ENCODE data around the gene SUGP2. TPM values are rescaled to one million over a fixed set of nuclear protein-coding genes. Genes with fewer than 3 reads are reported as not detected.

The SUGP2 gene
- polyA plus RNA-seq, 3 donors, result 7.6 to 143 (median 8.2) TPM

- WGBS (ENCODE audit: insufficient coverage), result 100% methylated on average over 1 of the region's 4 CpGs
- Histone ChIP-seq H3K36me3 (replicated peaks in 1 of 2; ENCODE audit: control insufficient read depth in 1 of 2, insufficient read depth in 2 of 2, low read length in 2 of 2) (peaks cover 67 to 88% of the 10 kb centered on the region in 2 donors), H3K4me2 (replicated peaks; ENCODE audit: extremely low read depth, low read length, poor library complexity, severe bottlenecking) (no peak overlapping the region), H3K79me2 (ENCODE audit: insufficient read depth, low read length) (peaks cover 98% of the 10 kb centered on the region), H4K20me1 (ENCODE audit: insufficient read depth, low read length) (peaks cover 46% of the 10 kb centered on the region), H3K27me3 (ENCODE audit: control insufficient read depth in 2 of 2, insufficient read depth in 2 of 2, low read length in 2 of 2) (no peaks in the 10 kb centered on the region), H3K27ac (ENCODE audit: low read depth in 1 of 2, low read length in 2 of 2) (no peak overlapping the region), H3K9ac (ENCODE audit: insufficient read depth, low read length, poor library complexity, severe bottlenecking) (no peak overlapping the region), H2AFZ (ENCODE audit: insufficient read depth, low read depth, low read length, poor library complexity, severe bottlenecking) (no peak overlapping the region), H3K9me3 (replicated peaks in 1 of 2; ENCODE audit: control insufficient read depth in 1 of 2, insufficient read depth in 1 of 2, low read length in 2 of 2) (no peaks in the 10 kb centered on the region), H3K4me3 (replicated peaks in 1 of 3; ENCODE audit: low read depth in 2 of 3, low read length in 3 of 3) (no peak overlapping the region), H3K4me1 (ENCODE audit: control insufficient read depth in 1 of 2, insufficient read depth in 2 of 2, low read length in 2 of 2) (no peaks in the 10 kb centered on the region)
- intact Hi-C loops (cut with micrococcal nuclease), result no loop called here
- Mint-ChIP-seq H3K27me3 (ENCODE audit: low read depth in 3 of 3) (no peaks in the 10 kb centered on the region), H3K4me3 (no peak overlapping the region), H3K9me3 (peaks cover 0 to 1% (median 0%) of the 10 kb centered on the region in 7 donors), H3K36me3 (peaks cover 70 to 86% of the 10 kb centered on the region in 2 donors), H3K4me1 (peaks cover 4% of the 10 kb centered on the region), H3K27ac (peak overlapping the region in 3 of 7 donors; percentile 45 to 67 (median 59))
- TF ChIP-seq, protein P1, sequence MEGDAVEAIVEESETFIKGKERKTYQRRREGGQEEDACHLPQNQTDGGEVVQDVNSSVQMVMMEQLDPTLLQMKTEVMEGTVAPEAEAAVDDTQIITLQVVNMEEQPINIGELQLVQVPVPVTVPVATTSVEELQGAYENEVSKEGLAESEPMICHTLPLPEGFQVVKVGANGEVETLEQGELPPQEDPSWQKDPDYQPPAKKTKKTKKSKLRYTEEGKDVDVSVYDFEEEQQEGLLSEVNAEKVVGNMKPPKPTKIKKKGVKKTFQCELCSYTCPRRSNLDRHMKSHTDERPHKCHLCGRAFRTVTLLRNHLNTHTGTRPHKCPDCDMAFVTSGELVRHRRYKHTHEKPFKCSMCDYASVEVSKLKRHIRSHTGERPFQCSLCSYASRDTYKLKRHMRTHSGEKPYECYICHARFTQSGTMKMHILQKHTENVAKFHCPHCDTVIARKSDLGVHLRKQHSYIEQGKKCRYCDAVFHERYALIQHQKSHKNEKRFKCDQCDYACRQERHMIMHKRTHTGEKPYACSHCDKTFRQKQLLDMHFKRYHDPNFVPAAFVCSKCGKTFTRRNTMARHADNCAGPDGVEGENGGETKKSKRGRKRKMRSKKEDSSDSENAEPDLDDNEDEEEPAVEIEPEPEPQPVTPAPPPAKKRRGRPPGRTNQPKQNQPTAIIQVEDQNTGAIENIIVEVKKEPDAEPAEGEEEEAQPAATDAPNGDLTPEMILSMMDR (IDR thresholded peaks at IDR 0.05), result no peak
- DNase-seq, result no peak
Measured at GRCh38 chr19:19022380-19022961, 10.8 kb downstream of the SUGP2 start.

DNA sequence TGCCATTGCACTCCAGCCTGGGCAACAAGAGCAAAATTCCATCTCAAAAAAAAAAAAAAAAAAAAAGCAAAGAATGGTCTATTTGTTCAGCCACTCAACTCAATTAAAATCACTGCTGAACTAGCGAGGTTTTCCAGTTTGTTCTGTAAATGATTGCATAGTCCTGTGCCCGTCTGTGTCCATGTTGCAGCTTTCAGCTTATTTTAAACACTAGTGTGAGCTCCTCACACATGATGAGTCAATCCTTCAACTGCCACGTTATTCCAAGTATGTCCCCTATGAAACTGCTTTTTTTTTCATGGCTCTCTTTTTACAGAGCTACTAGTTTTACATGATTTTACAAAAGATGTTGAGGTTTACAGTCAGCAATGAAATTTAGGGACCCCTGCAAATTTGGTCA lies 12.2 kb downstream of the SUGP2 start:
- peaks cover 69 to 86% of the 10 kb centered on the region in 2 donors for H3K36me3 Mint-ChIP-seq
- Histone ChIP-seq H3K79me2 (ENCODE audit: insufficient read depth, low read length) (peaks cover 98% of the 10 kb centered on the region), H3K9me3 (replicated peaks in 1 of 2; ENCODE audit: control insufficient read depth in 1 of 2, insufficient read depth in 1 of 2, low read length in 2 of 2) (no peaks in the 10 kb centered on the region)

More for the DNA sequence above, 12.2 kb downstream of the SUGP2 start:
- Histone ChIP-seq H3K4me1 (ENCODE audit: control insufficient read depth in 1 of 2, insufficient read depth in 2 of 2, low read length in 2 of 2) (no peaks in the 10 kb centered on the region), H4K20me1 (ENCODE audit: insufficient read depth, low read length) (peaks cover 39% of the 10 kb centered on the region), H3K36me3 (replicated peaks in 1 of 2; ENCODE audit: control insufficient read depth in 1 of 2, insufficient read depth in 2 of 2, low read length in 2 of 2) (peaks cover 69 to 88% of the 10 kb centered on the region in 2 donors), H3K27ac (ENCODE audit: low read depth in 1 of 2, low read length in 2 of 2) (no peak overlapping the region), H3K4me3 (replicated peaks in 1 of 3; ENCODE audit: low read depth in 2 of 3, low read length in 3 of 3) (no peak overlapping the region), H2AFZ (ENCODE audit: insufficient read depth, low read depth, low read length, poor library complexity, severe bottlenecking) (no peak overlapping the region), H3K4me2 (replicated peaks; ENCODE audit: extremely low read depth, low read length, poor library complexity, severe bottlenecking) (no peak overlapping the region), H3K27me3 (ENCODE audit: control insufficient read depth in 2 of 2, insufficient read depth in 2 of 2, low read length in 2 of 2) (no peaks in the 10 kb centered on the region), H3K9ac (ENCODE audit: insufficient read depth, low read length, poor library complexity, severe bottlenecking) (no peak overlapping the region)
- TF ChIP-seq, protein P1 (IDR thresholded peaks at IDR 0.05), result no peak
- 100% methylated on average over 1 of the region's 3 CpGs for WGBS (ENCODE audit: insufficient coverage)
- Mint-ChIP-seq H3K4me1 (peaks cover 4% of the 10 kb centered on the region), H3K4me3 (no peak overlapping the region), H3K27ac (no peak overlapping the region), H3K27me3 (ENCODE audit: low read depth in 3 of 3) (no peaks in the 10 kb centered on the region), H3K9me3 (peaks cover 0 to 1% (median 0%) of the 10 kb centered on the region in 7 donors)
- intact Hi-C loops (cut with micrococcal nuclease), result no loop called here
- no peak for DNase-seq
